Activated T-cell treated with anti-CD3 and anti-CD28 coated beads, Interleukin-2, amount 50 U/mL, for 1 hour (primary cell): ENCODE results near the gene MAMLD1.

Experiments
- DNase-seq: peaks from one replicate; pipeline ENCODE4 v3.0.0-alpha.2; 2020

The MAMLD1 gene

GRCh38 chrX:150409486-150409885, 46.4 kb downstream of the MAMLD1 start:
- no peak for DNase-seq

GRCh38 chrX:150409964-150410363, 46.8 kb downstream of the MAMLD1 start:
- no peak for DNase-seq

- no peak for DNase-seq
Measured at GRCh38 chrX:150410513-150410912, 47.4 kb downstream of the MAMLD1 start.

- no peak for DNase-seq
Measured at GRCh38 chrX:150411656-150412055, 48.5 kb downstream of the MAMLD1 start.

GRCh38 chrX:150414228-150414627, 51.1 kb downstream of the MAMLD1 start:
- DNase-seq = no peak

- no peak for DNase-seq
Measured at GRCh38 chrX:150416469-150416868, 53.4 kb downstream of the MAMLD1 start.

GRCh38 chrX:150421816-150422215, 58.7 kb downstream of the MAMLD1 start:
- DNase-seq = no peak

- DNase-seq = no peak
Measured at GRCh38 chrX:150429594-150429993, 66.5 kb downstream of the MAMLD1 start.

GRCh38 chrX:150436195-150436594, 73.1 kb downstream of the MAMLD1 start:
- DNase-seq = no peak

- DNase-seq = no peak
Measured at GRCh38 chrX:150438165-150438564, 75.0 kb downstream of the MAMLD1 start.

- no peak for DNase-seq
Measured at GRCh38 chrX:150446151-150446550, 83.0 kb downstream of the MAMLD1 start.

GRCh38 chrX:150446995-150447394, 83.9 kb downstream of the MAMLD1 start:
- no peak for DNase-seq

- DNase-seq = no peak
Measured at GRCh38 chrX:150449313-150449712, 86.2 kb downstream of the MAMLD1 start.

- DNase-seq = no peak
Measured at GRCh38 chrX:150450519-150451177, 87.5 kb downstream of the MAMLD1 start.

GRCh38 chrX:150451953-150452352, 88.8 kb downstream of the MAMLD1 start:
- DNase-seq = no peak

GRCh38 chrX:150454083-150454482, 91.0 kb downstream of the MAMLD1 start:
- DNase-seq = no peak

- DNase-seq = no peak
Measured at GRCh38 chrX:150454508-150455214, 91.5 kb downstream of the MAMLD1 start.

GRCh38 chrX:150455215-150455608, 92.1 kb downstream of the MAMLD1 start:
- no peak for DNase-seq

GRCh38 chrX:150456466-150456865, 93.3 kb downstream of the MAMLD1 start:
- DNase-seq = no peak

- no peak for DNase-seq
Measured at GRCh38 chrX:150456941-150457340, 93.8 kb downstream of the MAMLD1 start.

GRCh38 chrX:150459196-150459595, 96.1 kb downstream of the MAMLD1 start:
- no peak for DNase-seq

GRCh38 chrX:150460063-150460462, 96.9 kb downstream of the MAMLD1 start:
- DNase-seq = no peak

- no peak for DNase-seq
Measured at GRCh38 chrX:150460781-150461180, 97.7 kb downstream of the MAMLD1 start.

- no peak for DNase-seq
Measured at GRCh38 chrX:150463566-150463965, 100.4 kb downstream of the MAMLD1 start.

GRCh38 chrX:150464001-150464400, 100.9 kb downstream of the MAMLD1 start:
- DNase-seq = no peak
